ENCODE data around the gene TMEM218.
"Not testable (repeated sequence)": the region's sequence is repeated elsewhere in the genome, so short reads cannot be mapped to it uniquely, and the experiment has no call there.

TMEM218 gene

GRCh38 chr11:125056111-125056510, 55.3 kb downstream of the TMEM218 start:
- not testable (repeated sequence) for DNase-seq (ENCODE audit: low read depth, low spot score)

DNA sequence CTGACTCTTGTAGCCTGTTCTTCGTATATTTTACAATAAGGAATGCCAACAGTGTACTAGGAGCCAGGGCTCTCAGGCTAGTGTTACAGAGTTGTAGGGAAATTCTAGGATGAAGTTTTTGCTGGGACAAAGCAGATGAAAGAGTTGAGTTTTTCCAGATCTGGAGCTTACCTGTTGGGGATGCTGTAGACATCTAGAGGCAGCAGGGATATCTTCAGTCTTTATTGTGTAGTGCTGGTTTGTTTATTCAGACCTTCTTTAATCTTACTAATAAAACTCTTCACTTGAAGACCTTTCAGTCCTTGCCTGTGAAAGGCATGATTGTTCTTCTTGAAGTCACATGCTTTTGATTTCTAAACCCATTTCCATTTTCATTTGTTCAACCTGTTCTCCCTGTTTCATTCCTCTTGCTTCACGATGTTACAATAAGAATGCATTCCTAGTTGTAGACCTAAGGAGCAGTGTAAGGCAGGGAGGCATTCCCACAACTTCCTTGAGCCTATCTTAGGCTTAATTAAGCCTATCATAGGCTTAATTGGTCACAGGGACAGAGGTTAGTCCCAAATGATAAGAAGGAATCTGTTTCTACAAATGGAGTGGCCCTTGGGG, 56.2 kb downstream of the TMEM218 start:
- DNase-seq (ENCODE audit: low read depth, low spot score): no peak

GRCh38 chr11:125053167-125053566, 58.3 kb downstream of the TMEM218 start:
- no peak for DNase-seq (ENCODE audit: low read depth, low spot score)

DNA sequence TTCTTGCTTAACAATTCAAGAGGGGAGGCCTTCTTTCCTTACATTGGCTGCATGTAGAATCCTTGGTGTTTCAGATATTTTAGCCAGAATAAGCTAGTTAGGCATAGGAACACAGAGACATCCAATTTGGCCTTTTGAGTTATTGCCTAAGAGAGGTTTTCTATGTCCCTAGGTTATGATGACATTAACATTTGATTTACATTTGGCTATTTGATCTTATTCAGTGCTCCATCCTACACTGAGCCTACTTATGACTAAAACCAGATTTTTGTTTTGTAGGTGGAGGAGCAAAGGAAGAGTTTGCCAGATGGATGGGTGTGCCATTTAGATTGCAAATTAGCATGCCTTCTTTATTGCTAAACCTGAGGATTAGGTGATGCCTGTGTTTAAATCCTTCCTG, 59.4 kb downstream of the TMEM218 start:
- no peak for DNase-seq (ENCODE audit: low read depth, low spot score)

DNA sequence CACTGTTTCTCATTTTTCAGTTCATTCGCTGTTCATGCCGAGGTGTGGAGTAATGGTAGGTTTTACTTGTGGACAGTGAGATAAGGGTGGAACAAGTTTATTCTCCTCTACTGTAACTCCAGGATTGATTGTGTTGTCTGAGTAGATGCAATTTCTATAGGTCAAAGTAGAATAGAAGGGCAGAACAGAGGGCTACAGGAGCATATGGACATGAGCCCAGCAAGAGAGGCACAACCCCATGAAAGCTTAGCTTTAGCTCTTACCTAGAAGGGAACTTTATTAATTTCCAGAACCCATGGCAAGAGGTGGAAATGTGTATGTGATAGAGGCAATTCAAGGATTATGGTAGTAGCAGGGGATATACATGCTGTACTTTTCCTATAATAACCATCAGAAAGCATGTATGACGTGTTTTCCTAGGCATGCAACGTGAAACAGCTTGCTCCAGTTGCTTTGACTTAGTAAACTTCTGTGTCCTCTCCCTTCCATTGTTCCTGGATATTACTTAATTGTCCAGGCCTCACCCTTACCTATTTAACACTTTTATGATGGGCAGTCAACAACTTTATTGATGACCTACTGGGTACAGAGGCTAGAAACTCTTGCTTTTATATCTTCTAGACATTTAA, 62.1 kb downstream of the TMEM218 start:
- no peak for DNase-seq (ENCODE audit: low read depth, low spot score)

Measured in iPS DF 19.7 (cell line).